ENCODE results near the gene SLC22A23.

- TF ChIP-seq CTCF (IDR thresholded peaks at IDR 0.05) (no peak), POLR2A (IDR thresholded peaks at IDR 0.05) (no peak)
Measured at GRCh38 chr6:3336066-3336786, 120.6 kb downstream of the SLC22A23 start.

All from adrenal gland (tissue), 5 donors.